ENCODE results near the gene C1orf159. TPM values are rescaled to one million over a fixed set of nuclear protein-coding genes. Genes with fewer than 3 reads are reported as not detected.

Gene C1orf159
- total and polyA plus RNA-seq, 4 donors = 9.5 to 19.2 (median 13.3) TPM

GRCh38 chr1:1082776-1083415 is 33.0 kb downstream of the C1orf159 start:
- no peak overlapping the region for H3K9ac ChIP-seq (ENCODE audit: insufficient read depth in 1 of 2, low read length in 2 of 2)
- TF ChIP-seq, protein P1, sequence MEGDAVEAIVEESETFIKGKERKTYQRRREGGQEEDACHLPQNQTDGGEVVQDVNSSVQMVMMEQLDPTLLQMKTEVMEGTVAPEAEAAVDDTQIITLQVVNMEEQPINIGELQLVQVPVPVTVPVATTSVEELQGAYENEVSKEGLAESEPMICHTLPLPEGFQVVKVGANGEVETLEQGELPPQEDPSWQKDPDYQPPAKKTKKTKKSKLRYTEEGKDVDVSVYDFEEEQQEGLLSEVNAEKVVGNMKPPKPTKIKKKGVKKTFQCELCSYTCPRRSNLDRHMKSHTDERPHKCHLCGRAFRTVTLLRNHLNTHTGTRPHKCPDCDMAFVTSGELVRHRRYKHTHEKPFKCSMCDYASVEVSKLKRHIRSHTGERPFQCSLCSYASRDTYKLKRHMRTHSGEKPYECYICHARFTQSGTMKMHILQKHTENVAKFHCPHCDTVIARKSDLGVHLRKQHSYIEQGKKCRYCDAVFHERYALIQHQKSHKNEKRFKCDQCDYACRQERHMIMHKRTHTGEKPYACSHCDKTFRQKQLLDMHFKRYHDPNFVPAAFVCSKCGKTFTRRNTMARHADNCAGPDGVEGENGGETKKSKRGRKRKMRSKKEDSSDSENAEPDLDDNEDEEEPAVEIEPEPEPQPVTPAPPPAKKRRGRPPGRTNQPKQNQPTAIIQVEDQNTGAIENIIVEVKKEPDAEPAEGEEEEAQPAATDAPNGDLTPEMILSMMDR (IDR thresholded peaks at IDR 0.05; ENCODE audit: control extremely low read depth, extremely low read depth) = no peak
- no peak for DNase-seq

GRCh38 chr1:1082239-1082775 is 33.6 kb downstream of the C1orf159 start:
- 93 to 94% methylated on average over 27 of the region's 27 CpGs for WGBS, 2 donors
- DNase-seq = peak in 1 of 3 donors; percentile 10
- no peak overlapping the region for H3K9ac ChIP-seq (ENCODE audit: insufficient read depth in 1 of 2, low read length in 2 of 2)
- H3K4me1 ChIP-seq (ENCODE audit: control insufficient read depth in 5 of 5, insufficient read depth in 5 of 5, low read length in 5 of 5) = peaks cover 0 to 12% (median 9%) of the 10 kb centered on the region in 5 donors
- no peaks in the 10 kb centered on the region for H3K9me3 ChIP-seq (ENCODE audit: control insufficient read depth in 4 of 4, insufficient read depth in 3 of 4, low read length in 3 of 4)
- no peak overlapping the region for H3K4me3 ChIP-seq
- peaks cover 0 to 15% (median 0%) of the 10 kb centered on the region in 4 donors for H3K36me3 ChIP-seq (ENCODE audit: control insufficient read depth in 4 of 4, insufficient read depth in 4 of 4, low read length in 4 of 4)
- H3K27me3 ChIP-seq (ENCODE audit: control insufficient read depth in 3 of 3, insufficient read depth in 3 of 3, low read length in 2 of 3) = peaks cover 0 to 3% (median 0%) of the 10 kb centered on the region in 3 donors
- TF ChIP-seq, protein P1 (IDR thresholded peaks at IDR 0.05; ENCODE audit: control extremely low read depth, extremely low read depth) = no peak
- ATAC-seq (ENCODE audit: insufficient read depth, low FRiP score) = no peak
- no peak overlapping the region for H3K27ac ChIP-seq (ENCODE audit: low read depth in 1 of 2, low read length in 1 of 2)

More at GRCh38 chr1:1082776-1083415, 33.0 kb downstream of the C1orf159 start:
- peaks cover 0 to 3% (median 0%) of the 10 kb centered on the region in 3 donors for H3K27me3 ChIP-seq (ENCODE audit: control insufficient read depth in 3 of 3, insufficient read depth in 3 of 3, low read length in 2 of 3)
- H3K4me3 ChIP-seq = no peak overlapping the region
- H3K4me1 ChIP-seq (ENCODE audit: control insufficient read depth in 5 of 5, insufficient read depth in 5 of 5, low read length in 5 of 5) = peaks cover 0 to 12% (median 9%) of the 10 kb centered on the region in 5 donors
- H3K9me3 ChIP-seq (ENCODE audit: control insufficient read depth in 4 of 4, insufficient read depth in 3 of 4, low read length in 3 of 4) = no peaks in the 10 kb centered on the region
- ATAC-seq (ENCODE audit: insufficient read depth, low FRiP score) = no peak
- no peak overlapping the region for H3K27ac ChIP-seq (ENCODE audit: low read depth in 1 of 2, low read length in 1 of 2)
- H3K36me3 ChIP-seq (ENCODE audit: control insufficient read depth in 4 of 4, insufficient read depth in 4 of 4, low read length in 4 of 4) = peaks cover 0 to 15% (median 0%) of the 10 kb centered on the region in 4 donors
- 94% methylated on average over 40 of the region's 40 CpGs for WGBS, 2 donors

- DNase-seq (peak in 1 of 3 donors; percentile 9), ATAC-seq (ENCODE audit: insufficient read depth, low FRiP score) (no peak)
- WGBS, 2 donors = 92% methylated on average over 52 of the region's 52 CpGs
- H3K4me1 ChIP-seq (ENCODE audit: control insufficient read depth in 5 of 5, insufficient read depth in 5 of 5, low read length in 5 of 5) = peaks cover 0 to 12% (median 9%) of the 10 kb centered on the region in 5 donors
- H3K36me3 ChIP-seq (ENCODE audit: control insufficient read depth in 4 of 4, insufficient read depth in 4 of 4, low read length in 4 of 4) = peaks cover 0 to 15% (median 0%) of the 10 kb centered on the region in 4 donors
- no peak overlapping the region for H3K27ac ChIP-seq (ENCODE audit: low read depth in 1 of 2, low read length in 1 of 2)
- H3K27me3 ChIP-seq (ENCODE audit: control insufficient read depth in 3 of 3, insufficient read depth in 3 of 3, low read length in 2 of 3) = peaks cover 0 to 3% (median 0%) of the 10 kb centered on the region in 3 donors
- H3K4me3 ChIP-seq = no peak overlapping the region
- H3K9ac ChIP-seq (ENCODE audit: insufficient read depth in 1 of 2, low read length in 2 of 2) = no peak overlapping the region
- no peaks in the 10 kb centered on the region for H3K9me3 ChIP-seq (ENCODE audit: control insufficient read depth in 4 of 4, insufficient read depth in 3 of 4, low read length in 3 of 4)
- TF ChIP-seq, protein P1 (IDR thresholded peaks at IDR 0.05; ENCODE audit: control extremely low read depth, extremely low read depth) = no peak
Measured at GRCh38 chr1:1081311-1082238, 34.3 kb downstream of the C1orf159 start.
